HG03571 (cell line): ENCODE results near the gene JPH3.

Experiments used
- ATAC-seq: cut with Tn5 transposase; IDR thresholded peaks from one replicate; pipeline ENCODE4 v1.9.1; 2021; ENCODE audit not compliant: unreplicated experiment

Gene JPH3

GRCh38 chr16:87648698-87649487 lies 46.6 kb downstream of the JPH3 start:
- ATAC-seq: no peak

DNA sequence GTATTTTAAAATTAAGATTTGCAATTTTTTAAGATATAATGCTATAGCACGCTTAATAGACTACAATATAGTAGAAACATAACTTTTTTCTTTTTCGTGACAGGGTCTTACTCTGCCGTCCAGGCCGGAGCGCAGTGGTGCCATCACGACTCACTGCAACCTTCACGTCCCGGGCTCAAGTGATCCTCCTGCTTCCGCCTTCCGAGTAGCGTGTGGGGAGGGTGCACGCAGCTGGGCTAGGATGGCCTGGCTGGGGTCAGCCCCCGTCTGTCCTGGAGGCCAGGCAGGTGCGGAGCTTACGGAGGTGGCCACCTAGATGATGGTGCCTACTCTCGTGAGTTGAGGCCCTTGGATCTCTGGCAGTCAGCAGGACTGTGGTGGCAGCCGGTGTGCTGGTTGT lies 50.1 kb downstream of the JPH3 start:
- ATAC-seq: no peak

DNA sequence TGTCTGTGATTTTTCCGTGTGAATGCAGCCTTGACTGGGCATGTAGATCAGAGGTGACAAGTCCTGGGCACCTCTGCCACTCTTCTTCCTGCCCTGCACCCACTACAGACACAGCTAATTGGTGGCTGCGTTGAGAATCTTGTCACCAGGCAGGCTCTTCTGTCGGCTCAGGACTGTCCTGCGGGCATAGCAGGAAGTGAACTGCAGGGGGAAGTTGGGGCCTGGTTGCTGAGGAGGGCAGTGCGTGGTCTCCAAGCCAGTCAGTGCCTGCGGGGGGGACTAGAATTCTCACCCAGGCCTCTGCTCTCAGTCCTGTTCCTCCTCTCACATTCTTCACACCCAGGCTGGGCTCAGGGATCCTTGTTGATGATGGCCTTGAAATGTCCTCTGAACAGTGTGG lies 50.5 kb downstream of the JPH3 start:
- ATAC-seq: no peak

DNA sequence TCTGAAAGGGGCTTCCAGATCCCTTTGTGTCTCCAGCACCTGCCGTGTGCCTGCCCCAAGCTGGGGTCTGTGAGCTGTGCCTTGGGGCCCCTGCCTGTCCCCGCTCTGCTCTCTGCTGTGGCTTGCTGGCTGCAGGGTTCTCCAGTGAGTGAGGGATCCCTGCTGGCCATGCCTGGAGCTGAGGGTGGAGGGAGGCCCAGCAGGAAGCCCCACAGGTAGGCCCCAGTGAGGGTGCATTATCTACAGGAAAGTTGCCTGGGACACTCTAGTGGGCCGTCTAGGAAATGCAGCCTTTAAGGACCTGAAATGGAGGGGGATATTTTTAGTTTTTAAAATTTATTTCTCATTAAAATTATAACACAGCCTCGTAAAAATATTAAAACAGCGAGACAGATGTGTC lies 50.9 kb downstream of the JPH3 start:
- no peak for ATAC-seq

GRCh38 chr16:87654826-87655225 lies 52.5 kb downstream of the JPH3 start:
- ATAC-seq: no peak

DNA sequence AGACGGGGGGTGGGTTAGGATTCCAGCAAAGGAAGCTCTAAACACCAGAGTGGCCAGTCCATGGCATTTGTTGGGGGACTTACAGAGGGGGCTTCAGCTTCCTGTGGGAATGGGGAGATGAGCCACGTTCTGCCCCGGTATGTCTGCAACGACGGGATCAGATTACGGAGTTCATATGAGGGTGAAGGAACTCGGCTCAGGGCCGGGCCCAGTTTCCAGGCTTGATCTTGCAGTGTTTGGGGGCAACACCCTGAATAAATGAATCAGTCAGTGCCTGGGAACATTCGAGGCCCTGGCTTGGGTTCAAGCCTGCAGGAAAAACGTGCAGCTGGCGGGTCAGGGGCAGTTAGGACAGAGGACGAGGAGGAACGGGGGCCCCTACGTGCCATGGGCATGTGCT lies 54.0 kb downstream of the JPH3 start:
- ATAC-seq: no peak

GRCh38 chr16:87657621-87658192 lies 55.4 kb downstream of the JPH3 start:
- ATAC-seq: no peak

- ATAC-seq: no peak
These were observed 56.4 kb downstream of the JPH3 start for GRCh38 chr16:87658564-87659225.

GRCh38 chr16:87661561-87661960 lies 59.3 kb downstream of the JPH3 start:
- ATAC-seq: no peak

GRCh38 chr16:87662254-87663204 lies 60.2 kb downstream of the JPH3 start:
- ATAC-seq: no peak

DNA sequence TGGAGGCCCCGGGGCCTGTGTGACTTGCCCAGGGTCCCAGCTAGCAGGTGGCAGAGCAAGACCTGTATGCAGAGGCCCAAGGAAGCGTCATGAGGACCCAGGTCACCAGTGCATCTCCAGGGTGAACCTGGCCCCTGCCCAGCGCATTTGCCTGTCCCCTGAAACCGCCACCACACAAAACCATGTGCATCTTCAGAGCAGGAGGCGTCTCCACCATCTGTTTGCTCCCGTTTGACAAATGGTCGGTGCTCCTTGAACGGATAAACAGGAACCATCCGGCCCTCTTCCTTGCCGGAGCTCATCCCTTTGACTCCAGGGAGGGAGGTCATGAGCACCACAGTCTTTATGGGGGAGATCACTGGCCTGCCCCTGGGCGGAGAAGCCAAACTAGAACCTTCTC lies 62.5 kb downstream of the JPH3 start:
- ATAC-seq: no peak

DNA sequence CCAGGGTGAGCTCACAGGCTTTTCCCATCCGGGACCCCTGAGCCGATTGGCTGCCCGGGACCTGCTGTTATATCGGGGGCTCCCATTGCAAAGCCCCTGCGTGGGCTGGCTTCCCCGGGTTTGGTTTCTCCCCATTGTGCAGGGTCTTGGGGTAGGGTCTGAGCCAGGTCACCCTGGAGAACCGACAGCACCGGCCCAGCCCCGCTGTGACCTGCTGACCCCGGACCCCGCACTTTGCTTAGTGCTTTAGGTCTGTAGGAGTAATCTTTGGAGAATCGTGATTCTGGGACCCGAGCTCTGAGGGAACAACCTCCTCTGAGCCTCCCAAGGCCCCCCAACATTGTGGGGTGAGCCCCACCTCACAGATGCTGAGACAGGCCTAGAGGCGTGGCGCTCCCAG lies 62.9 kb downstream of the JPH3 start:
- no peak for ATAC-seq

DNA sequence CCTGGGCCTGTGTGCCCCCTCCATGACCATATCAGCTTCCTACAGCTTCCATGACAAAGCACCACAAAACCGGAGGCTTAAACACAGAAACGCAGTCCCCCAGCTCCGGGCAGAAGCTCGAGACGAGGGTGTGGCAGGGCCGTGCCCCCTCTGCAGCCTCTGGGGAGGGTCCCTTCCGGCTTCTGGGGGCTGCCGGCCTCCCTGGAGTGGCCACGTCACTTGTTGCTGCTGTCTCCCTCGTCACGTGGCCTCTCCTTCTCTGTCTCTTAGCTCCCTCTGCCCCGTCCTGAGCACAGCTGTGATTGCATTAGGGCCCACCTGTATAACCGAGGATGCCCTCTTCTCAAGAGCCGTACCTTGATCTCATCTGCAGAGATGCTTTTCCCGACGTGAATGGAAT lies 64.6 kb downstream of the JPH3 start:
- ATAC-seq: no peak

DNA sequence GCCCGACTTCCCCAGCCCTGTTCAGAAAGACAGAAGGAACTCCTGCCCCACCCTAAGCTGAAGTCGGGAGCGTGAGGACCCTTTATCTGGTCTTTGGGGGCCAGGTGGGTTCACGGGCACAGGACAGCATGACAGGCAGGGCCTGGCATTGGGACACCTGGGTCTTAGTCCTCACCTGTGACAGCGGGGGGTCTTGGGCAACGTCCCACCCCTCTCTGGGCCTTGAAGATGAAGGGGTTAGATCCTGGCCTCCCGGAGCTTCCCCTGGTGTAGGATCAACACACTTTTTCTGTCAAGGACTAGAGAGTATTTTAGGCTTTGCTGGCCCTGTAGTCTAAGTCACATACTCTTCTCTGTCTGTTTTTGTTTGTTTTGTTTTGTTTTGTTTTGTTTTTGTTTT lies 65.1 kb downstream of the JPH3 start:
- no peak for ATAC-seq

DNA sequence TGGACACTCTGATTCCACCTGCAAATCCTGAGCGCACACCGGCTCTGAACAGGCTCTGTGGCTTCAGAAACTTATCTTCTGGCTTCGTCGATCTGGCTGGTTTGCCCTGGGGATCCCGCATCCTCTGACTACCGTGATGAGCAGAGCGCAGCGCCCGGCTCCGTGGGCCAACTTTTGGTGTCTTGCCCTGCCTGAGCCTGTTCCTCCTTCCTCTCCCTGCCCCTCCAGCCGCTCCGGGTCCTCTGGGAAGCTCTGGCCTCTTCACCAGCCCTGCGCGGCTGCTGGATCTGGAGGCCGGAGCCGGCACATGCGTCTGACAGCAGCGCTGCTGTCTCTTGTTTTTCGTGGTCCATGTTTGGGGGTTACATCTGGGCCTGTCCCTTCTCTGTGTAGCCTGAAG lies 65.6 kb downstream of the JPH3 start:
- no peak for ATAC-seq

GRCh38 chr16:87669672-87670071 lies 67.4 kb downstream of the JPH3 start:
- no peak for ATAC-seq

DNA sequence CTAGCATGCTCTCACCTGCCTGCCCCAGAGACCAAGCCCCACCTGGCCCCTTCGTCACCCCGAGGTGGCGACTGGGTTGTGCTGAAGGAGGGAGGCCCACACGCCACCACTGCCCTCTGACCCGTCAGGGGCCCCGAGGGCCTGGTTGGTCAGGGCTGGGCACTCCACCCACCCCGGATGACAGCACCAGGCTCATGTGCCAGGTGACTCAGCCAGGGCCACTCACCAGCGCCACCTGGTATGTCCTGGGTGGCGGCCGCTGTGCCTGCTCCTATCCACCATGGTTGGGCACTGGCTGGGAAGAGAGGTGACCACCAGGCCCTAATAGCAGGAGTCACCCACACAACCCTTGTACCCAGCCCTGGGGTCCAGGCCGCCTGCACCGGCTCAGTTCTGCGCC lies 68.9 kb downstream of the JPH3 start:
- no peak for ATAC-seq

GRCh38 chr16:87671715-87672270 lies 69.5 kb downstream of the JPH3 start:
- no peak for ATAC-seq

DNA sequence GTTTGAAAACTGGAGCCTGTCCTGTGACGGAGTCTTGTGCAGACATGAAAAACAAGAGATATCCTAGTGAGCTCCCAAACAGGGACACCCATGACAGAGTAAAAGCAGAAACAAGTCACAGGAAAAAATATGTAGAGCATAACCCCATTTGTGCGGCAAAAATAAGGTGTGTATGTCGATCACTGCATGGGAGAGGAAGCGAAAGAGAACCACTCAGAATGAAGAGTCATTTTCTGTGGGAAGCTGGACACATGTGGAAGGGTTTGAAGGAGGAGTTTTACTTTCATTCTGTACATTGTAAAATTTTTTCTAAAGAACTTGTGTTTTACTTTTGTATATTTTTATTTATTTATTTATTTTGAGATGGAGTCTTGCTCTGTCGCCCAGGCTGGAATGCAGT lies 72.1 kb downstream of the JPH3 start:
- ATAC-seq: no peak

DNA sequence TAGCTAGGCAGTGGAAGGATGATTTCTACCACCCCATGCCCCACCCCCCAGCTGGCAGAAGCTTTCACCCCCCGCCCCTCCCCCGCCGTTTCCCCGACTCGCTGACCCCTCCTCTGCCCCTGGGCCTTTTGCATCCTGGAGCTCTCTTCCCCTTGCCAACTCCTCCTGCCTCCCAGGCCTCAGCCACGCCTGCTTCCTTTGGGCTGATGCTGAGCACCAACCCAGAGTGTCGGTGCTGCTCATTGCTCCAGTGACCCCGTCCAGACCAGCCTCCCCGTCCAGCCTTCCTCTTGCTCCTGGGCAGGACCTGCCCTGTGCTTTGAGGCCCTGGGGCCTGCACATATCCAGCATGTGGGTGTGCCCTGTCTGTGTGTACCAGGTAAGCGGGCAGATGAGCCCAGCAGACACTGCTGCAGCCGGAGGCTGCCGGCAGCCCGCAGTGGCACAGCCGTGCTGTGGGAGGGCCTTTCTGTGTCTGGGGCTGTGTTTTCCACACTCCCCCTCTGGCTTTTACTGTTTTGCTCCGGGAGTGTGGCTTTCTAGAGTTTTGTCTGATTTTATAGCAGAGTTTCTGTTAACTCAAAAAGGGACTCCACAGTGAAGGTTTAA lies 72.9 kb downstream of the JPH3 start:
- ATAC-seq: no peak

GRCh38 chr16:87677830-87678229 lies 75.5 kb downstream of the JPH3 start:
- no peak for ATAC-seq
